HG03135 (cell line): ENCODE measurements around the gene ARHGAP4.

Experiments used
- ATAC-seq: cut with Tn5 transposase; IDR thresholded peaks from one replicate; pipeline ENCODE4 v1.9.1; 2021; ENCODE audit warnings: mild to moderate bottlenecking, moderate library complexity; ENCODE audit not compliant: unreplicated experiment

ARHGAP4 gene

DNA sequence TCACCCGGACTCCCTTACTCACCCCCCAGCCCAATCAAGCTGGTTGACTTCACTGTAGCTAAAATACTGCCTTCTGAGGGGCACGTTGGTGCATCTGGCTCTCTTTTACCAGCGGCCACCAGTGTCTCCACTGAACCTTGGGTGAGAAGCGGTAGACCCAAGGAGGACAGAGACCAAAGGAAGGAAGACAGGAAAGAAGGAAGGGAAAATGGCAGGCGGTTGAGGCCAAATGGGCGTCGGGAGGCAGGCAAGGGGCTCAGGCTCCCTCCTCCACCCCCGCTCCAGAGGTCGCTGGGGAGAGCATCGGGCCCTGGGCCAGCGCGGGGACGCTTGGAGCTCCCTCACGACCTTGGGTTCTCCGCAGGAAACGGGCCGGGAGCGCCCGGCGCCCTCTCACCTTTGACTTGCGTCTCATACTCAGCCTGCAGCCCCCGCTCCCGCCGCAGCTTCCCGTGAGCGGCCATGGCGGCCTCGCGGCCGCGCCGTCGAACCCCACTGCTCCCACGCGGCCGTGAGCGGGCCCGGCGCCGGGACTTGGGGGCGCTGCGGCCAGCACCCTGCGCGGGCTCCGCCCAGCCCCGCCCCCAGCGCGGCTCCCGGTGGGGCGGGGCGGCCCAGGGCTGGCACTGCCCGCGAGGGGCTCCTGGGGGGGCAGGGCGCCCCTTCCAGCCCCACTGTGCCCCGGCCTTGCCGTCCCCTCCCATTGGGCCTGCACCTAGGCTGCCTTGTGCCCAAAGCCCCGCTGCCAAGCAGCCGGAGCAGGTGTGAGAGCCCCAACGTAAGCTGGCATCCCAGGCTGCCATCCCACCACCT lies at the start of gene ARHGAP4:
TSS of gene ARHGAP4 (minus strand) at position 526 of the 813 bp plus-strand sequence. CDS start at position 464, 62 bp downstream.
- no peak for ATAC-seq

DNA sequence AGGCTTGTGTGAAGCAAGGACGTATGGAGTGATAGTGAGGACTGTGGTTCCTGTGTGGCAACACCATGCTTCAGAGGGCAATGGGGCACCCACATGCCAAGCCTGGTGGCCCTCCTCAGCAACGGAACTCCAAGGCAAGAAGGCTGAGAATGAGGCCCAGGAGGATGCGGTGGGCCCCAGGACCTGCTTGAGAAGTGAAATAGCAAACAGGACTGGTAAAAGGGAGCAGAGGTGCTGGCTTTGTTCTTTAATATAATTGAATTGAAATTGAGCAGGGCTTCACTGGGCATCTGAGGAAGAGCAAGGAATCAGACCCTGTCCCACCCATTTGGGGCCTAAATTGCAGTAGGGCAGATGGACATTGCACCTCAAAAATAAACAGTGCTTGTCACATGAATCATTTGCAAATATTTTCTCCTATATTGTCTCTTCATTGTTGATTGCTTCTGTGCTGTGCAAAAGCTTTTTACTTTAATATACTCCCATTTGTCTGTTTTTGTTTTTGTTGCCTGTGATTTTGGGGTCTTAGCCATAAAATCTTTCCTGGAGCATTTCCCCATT lies 48.7 kb upstream of the ARHGAP4 start:
- no peak for ATAC-seq

DNA sequence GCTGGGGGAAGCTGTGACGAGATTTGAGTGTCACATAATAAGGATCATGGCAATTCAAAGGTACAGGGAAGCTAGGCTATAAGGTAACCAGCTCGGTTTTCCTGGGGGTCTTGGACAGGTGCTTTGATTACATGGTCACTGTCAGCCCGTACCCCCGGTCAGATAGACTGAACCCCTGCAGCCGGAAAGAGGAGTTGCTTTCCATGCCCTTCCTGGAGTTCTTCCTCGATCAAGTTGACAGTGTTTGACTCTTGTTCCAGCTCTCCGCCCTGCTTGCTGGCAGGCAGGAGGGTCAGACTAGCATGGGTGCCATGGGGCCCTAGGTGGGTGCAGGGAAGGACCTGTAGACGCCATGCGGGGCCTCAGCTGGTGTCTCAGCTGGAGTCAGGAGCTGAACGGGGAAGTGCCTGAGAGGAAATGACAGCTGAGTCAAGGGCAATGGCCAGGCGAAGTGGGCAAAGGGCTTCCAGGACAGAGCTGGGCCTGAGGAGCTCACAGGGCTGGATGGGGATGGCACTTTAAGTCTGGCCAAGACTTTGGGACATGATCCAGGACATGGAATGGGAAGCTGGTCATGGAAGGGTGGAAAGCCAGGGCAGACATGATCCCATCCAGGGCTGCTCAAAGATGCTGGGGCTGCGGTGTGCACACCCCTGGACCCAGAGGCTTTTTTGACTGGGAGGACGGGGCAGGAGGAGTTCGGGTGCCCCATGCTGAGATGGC lies 48.1 kb upstream of the ARHGAP4 start:
- no peak for ATAC-seq

DNA sequence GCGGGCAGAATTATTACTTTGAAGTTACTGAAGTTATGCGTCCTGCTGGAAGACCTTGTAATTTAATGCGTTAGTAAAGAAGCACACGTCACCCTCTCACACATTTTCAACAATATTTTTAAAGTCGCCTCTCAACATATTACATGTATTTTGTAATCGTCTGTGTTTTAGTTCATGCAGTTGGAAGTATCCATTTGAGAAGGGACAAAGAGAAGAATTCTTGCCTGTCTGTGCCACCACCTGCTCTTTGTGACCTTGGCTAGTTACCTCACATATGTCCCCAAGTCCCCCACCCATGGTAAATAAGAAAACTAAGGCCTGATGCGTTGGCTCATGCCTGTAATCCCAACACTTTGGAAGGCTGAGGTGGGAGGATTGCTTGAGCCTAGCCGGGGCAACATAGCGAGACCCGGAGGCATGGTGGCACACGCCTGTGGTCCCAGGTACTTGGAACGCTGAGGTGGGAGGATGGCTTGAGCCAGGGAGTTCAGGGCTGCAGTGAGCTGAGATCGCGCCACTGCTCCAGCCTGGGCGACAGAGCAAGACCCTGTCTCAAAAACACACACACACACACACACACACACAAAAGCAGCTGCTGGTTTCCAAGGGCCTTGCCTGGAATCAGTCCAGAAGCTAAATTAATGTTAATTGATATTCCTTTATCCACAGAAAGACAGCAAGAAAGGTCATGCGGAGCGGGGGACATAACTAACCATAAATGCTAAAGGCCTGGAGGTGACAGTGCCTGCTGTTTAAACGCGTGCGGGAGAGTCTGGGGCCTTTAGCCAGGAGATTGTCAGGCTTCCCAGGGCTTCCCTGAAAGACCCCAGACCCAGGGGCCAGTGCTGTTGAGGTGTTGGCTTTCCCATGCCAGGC lies 47.3 kb upstream of the ARHGAP4 start:
- ATAC-seq: no peak

DNA sequence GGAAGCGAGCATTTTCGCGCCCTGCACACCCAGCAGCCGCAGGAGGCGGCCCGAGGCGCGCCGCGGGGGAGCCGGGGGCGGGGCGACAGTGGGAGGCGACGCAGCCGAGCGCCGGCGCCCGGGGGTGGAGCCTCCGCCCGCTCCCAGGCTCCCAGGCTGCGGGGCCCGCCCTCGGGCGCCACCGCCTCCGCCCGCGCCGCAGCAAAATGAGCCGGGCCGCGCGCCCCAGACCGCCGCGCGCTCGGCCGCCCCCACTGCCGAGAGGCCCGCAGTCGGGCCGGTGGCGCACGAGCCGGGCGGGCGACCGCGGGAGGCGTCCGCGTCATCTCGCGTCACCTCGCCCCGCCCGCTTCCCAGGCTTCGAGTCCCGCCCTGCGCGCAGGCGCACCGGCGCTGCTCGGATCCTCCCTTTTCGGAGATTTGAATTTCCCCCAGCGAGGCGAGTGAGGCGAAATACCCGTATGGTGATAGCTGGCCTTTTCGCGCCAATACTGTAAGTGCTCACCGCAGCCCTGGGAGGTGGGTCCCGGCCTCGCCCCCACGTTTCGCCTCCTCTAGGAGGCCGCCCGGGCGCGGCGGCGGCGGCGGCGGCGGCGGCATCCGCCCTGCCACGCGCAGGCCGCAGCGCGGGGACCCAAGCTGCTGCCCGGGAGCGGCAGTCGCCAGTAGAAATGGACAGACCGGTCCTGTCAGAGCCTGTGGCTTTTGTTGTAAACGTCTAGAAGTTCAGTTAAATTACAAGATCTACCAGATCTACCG lies 46.5 kb upstream of the ARHGAP4 start, which contains the start of gene TMEM187:
TSS of gene TMEM187 (plus strand) at position 387 of the 759 bp plus-strand sequence. CDS start 9,309 bp downstream, outside the sequence.
- peak; percentile 53 for ATAC-seq

DNA sequence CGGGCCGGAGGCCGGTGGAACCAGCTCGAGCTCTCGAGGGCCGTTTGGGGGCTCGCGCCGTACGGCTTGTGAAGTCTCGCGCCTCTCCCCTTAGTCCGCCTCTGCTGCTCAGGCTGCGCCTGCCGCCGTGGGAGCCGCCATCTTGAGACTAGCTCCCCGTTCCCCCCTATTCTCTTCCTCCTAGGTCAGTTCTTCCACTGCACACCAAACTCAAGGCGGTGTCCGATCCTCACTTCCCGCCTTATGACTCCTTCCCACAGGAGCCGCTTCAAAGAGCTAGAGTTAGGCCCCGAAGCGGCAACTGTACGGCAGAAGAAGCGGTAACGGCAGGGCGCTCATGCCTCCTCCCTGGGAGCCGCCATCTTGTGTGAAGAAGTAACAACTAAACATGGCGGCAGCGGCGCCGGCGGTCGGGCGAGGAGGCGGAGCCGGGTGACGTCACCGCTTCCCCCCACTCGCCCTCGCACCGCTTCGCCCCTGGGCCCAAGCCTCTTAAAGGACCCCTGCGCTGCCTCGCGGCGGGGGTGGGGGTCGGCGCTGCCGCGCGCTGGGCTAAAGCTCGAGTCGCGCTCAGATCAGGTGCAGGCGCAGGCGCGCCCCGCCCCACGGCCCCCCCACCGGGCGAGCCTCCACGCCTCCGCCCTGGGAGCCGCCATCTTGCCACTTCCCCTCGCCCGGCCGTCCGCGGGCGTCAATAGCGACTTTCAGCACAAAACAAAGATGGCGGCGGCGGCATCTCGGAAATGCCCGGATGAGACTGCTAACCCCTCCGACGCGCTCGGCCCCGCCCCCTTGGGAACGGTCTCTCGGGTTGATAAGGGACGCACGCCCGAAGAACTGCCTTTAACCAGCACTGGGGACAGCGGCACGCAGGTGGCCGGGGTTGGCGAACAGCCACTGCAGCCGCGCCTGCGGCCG lies 45.6 kb upstream of the ARHGAP4 start, which contains the start of gene HCFC1:
TSS of gene HCFC1 (minus strand) at position 369 of the 918 bp plus-strand sequence. CDS start 978 bp downstream, outside the sequence.
- peak; percentile 45 for ATAC-seq

DNA sequence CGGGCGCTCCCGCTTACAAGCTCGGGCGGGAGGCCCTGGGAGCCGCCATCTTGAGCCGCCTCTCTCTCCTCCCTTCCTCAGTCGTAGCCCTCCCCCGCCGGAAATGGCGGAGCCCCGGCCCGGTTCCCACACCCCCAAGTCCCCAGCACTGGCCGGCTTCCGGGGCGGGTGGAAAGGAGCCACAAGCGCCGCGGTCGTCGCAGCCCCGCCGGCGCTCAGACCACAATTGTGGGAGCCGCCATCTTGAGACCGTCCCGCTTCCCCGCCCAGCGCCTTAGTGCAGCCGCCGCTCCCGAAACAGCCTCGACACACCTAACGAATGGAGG lies 45.0 kb upstream of the ARHGAP4 start:
- ATAC-seq: peak; percentile 48

DNA sequence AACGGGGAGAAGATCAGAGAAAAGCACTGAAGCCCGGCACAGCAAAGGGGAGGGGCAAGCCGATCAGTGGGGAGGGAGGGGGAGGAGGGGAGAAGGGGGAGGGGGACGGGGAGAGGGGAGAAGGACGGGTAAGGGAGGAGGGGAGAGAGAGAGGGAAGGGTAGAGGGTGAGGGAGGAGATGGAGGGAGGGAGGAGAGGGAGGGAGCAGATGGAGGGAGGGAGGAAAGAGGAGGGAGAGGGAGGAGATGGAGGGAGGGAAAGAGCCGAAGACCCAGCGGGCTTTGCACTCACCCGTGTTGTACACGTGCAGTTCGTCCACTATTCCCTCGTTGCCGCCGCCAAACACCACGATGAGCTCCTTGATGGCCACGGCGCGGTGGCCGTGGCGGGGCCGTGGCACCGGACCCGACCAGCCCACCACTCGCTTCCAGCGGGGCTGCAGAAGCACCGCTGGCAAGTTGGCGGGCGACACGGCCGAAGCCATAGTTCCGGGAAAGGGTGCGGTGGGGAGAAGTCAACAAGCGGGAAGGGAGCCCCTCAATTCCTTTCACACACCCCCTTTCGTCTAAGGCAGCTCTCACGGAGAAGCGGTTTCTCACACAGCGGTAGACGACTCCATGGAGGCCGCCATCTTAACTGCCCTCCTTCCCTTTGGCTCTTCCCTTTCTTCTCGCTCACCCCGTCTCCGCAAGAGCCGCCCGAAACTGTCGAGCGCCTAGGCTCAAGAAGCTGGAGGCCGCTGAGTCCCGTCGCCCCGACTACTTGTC lies 44.5 kb upstream of the ARHGAP4 start:
- ATAC-seq: peak; percentile 9

DNA sequence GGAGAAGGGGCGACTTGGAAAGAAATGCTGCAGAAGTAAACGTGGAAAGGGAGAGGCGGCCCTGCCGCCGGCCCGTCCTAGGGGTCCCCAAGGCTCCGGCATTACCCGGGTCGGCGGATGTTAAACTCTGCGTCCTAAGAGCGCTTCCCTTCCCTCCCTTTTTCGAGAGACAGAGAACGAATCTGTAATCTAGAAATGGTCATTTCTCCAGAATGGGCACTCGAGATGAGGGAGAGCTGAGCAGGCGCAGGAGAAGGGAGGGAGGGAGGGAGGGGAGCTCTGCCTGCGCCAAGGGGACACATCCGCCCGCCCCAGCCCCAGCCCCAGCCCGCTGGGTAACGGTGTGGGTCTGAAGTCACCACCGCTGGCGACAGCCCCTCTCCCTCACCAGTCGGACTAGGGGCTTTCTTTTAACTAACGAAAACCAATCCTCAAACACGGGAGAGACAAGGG lies 43.9 kb upstream of the ARHGAP4 start:
- ATAC-seq: no peak

DNA sequence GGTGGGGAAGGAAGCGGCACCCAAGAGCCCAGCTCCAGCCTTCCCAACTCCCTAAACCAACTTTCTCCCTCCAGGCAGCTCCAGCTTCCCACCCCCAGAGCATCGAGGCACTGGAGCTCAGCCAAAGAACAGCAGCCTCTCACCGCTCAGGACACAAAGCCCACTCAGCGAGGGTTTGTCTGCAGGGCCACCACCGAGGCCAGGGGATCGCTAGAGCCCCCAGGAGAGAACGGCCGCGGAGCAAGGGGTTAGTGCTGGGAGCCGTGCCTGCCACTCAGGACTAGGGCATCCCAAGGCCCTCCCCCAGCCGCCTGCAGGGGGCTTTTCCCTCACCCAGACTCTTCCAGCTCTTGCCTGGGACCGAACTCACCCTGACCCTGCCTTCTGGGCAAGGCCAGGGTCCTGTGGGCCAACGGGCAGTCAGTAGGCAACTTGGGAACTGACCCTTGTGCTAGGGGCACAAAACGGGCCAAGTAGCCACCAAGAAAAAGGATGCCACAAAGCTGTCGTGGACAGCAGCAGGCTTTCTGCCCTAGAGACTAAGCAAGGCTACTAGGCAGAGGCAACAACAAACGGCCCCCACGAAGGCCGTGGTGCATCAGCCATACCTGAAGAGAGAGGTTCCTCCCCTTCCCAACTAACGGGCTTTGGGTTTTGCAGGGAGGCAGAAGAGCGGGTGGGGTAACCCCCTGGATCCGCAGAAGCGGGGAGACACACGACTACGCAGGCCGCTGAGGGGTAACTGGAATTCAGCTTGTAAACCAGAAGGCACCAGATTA lies 43.2 kb upstream of the ARHGAP4 start:
- ATAC-seq: no peak

DNA sequence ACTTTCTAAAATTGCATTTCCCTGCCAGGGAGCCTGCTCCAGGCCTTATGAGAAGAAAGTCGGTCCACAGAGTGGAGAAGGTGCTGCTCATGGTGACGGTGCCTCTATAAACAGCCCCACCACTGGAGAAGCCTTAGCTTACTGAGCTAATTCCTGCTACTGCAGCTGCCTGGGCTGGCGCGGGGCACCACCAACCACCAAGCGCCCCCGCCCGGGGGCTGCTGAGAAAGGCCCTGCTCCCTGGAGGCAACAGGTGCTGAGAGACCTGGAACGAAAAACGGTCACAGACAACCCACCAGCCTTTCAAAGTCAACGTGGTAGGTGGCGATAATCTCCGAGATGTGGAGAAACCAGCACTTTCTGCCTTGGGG lies 42.7 kb upstream of the ARHGAP4 start:
- no peak for ATAC-seq

DNA sequence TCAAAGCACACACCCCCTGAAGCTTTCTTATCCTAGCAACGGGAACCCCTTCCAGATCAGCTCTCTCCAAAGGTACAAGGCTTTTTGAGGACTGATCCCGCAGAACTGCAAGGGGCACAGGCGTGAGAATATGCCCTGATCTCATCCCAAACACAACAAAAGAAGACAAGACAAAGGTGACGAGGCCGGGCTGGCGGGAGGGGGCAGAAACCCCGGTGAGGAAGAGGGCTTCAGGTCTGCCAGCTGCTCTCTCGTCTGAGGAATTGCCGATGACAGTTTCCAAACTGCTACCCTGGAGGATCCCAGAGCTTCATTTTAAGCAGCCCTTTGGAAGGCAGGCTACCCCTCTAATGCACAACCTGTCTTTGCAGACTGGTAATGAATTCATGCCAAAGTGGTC lies 42.2 kb upstream of the ARHGAP4 start:
- ATAC-seq: no peak

DNA sequence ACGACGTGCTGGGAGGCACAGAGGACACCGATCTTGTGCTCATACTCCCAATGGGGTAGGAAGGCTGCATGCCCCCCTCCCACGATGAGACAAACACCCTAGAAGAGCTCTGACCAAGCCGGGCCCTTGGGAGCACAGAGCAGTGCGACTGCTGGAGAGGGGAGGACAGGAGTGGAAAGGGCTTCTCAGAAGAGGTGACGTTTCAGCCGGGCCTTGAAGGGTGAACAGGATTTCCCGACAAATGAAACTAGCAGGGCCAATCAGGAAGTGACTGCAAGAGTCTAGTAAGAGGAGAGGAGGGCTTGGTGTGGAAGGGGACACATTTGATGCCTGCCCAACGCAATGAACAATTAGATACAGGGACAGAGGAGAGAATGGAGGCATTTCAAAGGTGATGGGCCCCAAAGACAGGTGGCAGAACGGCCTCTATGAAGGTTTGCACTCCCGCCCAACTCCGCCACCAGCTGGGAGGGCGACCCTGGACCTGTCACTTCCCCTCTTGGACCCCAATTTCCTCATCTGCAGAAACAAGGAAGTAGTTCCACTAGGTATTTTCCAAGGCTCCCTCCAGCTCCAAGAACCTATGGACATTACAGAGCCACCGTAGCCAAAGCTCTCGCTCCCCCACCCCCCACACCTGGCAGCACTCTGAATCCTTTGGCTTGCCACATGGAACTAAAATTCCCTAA lies 41.6 kb upstream of the ARHGAP4 start:
- no peak for ATAC-seq

DNA sequence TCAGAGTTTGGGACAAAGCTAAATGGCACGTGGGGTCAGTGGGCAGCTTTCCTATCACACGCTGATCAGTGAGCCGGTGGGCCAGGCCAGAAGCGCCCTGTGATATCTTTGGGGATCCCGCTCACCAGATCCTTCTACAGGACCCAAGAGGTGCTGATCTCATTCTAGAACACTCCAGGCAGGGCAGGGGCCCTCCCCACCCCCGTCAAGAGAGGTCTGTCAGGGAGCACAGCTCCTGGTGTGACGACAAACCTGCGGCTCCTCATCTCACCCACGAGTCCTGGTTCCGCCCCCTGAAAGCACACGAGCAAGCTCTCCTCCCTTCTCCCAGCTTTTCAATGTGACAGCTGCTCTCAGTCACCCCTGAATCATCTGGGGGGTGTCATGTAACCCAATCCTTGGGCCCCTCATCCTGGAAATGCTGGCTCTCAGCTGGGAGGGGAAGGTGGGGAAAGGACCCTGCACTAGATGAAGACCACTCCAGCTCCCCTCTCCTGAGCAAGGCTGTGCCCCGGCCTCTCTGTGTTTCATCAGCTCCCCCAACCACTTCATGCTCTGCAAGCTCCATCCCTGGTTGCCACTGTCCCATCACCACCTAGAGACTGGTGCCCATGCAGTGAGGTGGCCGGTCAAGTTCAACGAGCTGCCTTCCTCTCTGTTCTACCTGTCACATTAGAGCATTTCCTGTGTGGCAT lies 40.9 kb upstream of the ARHGAP4 start:
- no peak for ATAC-seq

DNA sequence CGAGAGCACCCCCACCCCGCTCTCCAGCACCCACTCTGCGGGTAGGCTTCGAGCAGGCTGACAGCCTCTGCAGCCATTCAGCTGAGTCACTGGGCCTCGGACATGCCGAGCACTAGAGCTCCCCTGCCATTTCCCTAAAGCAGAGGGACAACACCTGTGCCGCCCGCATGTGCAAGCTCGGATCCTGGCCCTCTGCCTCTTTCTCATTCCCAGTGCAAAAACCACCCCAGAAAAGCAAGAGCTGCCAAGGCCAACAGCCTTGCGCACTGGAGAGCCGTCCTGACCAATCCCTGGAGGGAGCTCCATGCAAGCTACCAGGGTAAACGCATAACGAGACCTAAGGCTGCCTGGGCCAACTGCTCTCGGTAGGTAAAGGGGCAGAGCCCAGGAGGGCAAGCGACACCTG lies 40.2 kb upstream of the ARHGAP4 start:
- ATAC-seq: no peak

DNA sequence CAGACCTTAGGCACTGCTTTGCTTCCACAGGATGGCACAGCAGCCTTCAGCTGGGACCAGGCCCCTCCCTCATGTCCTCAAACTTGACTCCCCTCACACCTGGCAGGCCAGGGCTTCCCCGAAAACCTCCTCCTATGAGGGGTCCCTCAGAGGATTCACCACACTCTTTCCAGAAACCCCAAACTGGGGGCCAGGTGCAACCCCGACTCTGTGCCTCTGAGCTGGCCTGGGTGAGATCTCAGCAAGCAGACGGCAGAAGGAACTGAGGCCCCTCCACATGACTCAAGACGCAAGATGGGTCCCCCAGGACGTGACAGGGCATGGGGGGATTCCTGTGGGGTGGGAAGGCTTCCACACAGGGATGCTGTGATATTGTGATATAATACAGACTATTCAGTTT lies 39.3 kb upstream of the ARHGAP4 start:
- no peak for ATAC-seq
